Activated naive CD4-positive, alpha-beta T cell treated with anti-CD3 and anti-CD28 coated beads, Interleukin-2, amount 50 U/mL, for 72 hours (primary cell): Measurements from ENCODE around the gene SELENOI. TPM values are rescaled to one million over a fixed set of nuclear protein-coding genes. Genes with fewer than 3 reads are reported as not detected.
"Not testable (repeated sequence)": the region's sequence is repeated elsewhere in the genome, so short reads cannot be mapped to it uniquely, and the experiment has no call there.

Source experiments
- ATAC-seq, 2 donors: fragments of 150-1000 bp; cut with Tn5 transposase; 2 replicates each; pipeline ENCODE4 v1.10.0; 2021; ENCODE audit warnings: mild to moderate bottlenecking in 2 of 2, moderate library complexity in 2 of 2
- DNase-seq, 2 donors: peaks; one replicate each; pipeline ENCODE4 v3.0.0; 2021 to 2022; ENCODE audit warnings: low spot score in 2 of 2
- H3K27ac Mint-ChIP-seq, 2 donors: one replicate each; pipeline ENCODE4 v1.8.0; 2022; ENCODE audit warnings: mild to moderate bottlenecking in 2 of 2, mixed read lengths in 2 of 2
- H3K36me3 Mint-ChIP-seq, 2 donors: one replicate each; pipeline ENCODE4 v1.8.0; 2022; ENCODE audit warnings: mixed read lengths in 2 of 2
- H3K9me3 Mint-ChIP-seq, 2 donors: one replicate each; pipeline ENCODE4 v1.8.0; 2022; ENCODE audit warnings: mixed read lengths in 2 of 2
- total RNA-seq, 2 donors: library from RNA; stranded (reverse); gene quantifications; one replicate each; pipeline ENCODE4 v1.2.3, GENCODE V29; 2022

The SELENOI gene
- total RNA-seq, 2 donors from 2014 or later: 24.4 to 45.0 TPM

DNA sequence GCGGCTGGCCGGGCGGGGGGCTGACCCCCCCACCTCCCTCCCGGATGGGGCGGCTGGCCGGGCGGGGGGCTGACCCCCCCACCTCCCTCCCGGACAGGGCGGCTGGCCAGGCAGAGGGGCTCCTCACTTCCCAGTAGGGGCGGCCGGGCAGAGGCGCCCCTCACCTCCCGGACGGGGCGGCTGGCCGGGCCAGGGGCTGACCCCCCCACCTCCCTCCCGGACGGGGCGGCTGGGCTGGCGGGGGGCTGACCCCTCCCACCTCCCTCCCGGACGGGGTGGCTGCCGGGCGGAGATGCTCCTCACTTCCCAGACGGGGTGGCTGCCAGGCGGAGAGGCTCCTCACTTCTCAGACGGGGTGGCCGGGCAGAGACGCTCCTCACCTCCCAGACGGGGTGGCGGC, 25.0 kb downstream of the SELENOI start:
- H3K27ac Mint-ChIP-seq, ATAC-seq, H3K9me3 Mint-ChIP-seq, DNase-seq: not testable (repeated sequence)
- H3K36me3 Mint-ChIP-seq: peaks cover 13 to 45% of the 10 kb centered on the region in 2 donors

DNA sequence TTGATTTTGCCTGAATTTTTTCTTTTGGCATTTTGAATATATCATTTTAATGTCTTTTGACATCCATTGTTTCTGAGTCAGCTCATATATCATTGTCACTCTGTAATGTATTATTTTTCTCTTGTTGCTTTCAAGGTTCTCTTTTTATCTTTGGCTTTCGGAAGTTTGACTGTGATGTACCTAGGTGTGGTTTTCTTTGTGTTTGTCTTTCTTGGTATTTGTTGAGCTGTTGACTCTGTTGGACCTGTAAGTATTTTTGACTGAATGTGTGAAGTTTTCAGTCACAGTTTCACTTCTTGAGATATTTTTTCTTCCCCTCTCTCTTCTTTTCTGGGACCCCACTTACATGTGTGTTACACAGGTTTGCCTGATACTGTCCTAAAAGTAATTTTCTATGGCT, 30.9 kb downstream of the SELENOI start:
- H3K9me3 Mint-ChIP-seq: no peaks in the 10 kb centered on the region
- ATAC-seq (peak in 1 of 2 donors; percentile 53), DNase-seq (no peak)
- peaks cover 26% of the 10 kb centered on the region in 2 donors for H3K36me3 Mint-ChIP-seq
- H3K27ac Mint-ChIP-seq: no peak overlapping the region

DNA sequence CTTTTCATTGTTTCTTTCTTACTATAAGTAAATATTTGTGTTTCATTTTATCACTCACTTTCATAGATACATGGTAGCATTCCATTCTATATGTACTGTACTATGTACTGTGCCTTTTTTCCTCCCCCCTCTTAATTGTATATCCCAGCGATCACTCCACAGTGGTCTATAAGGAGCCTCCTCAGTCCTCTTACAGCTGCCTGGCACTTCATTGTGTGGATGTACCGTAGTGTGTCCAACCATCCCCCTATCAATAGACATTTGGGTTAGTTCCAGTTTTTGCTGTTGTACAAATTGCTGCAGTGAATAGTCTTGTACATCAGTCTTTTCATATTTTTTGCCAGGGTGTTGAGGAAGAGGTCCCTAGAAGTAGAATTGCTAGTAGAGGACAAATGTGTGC, 34.3 kb downstream of the SELENOI start:
- peak overlapping the region in 1 of 2 donors; percentile 2 for H3K27ac Mint-ChIP-seq
- no peaks in the 10 kb centered on the region for H3K9me3 Mint-ChIP-seq
- DNase-seq (no peak), ATAC-seq (no peak)
- peaks cover 8 to 30% of the 10 kb centered on the region in 2 donors for H3K36me3 Mint-ChIP-seq

DNA sequence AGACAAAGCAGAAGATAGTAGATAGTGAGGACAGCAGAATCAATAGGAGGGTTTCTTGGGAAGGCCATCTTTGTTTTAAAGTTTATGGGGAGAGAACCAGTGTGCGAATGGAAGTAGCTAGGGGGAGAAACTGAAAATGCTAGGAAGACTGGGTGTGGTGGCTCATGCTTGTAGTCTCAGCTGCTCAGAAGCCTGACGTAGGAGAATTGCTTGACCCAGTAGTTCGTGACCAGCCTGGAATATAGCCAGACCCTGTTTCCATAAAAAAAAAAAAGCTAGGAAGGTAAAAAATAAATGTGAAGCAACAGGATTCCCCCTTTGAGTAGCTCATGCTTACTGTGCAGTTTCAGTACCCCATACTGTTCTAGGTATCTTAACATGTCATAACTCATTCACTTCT, 36.6 kb downstream of the SELENOI start:
- DNase-seq (no peak), ATAC-seq (no peak)
- no peaks in the 10 kb centered on the region for H3K9me3 Mint-ChIP-seq
- H3K36me3 Mint-ChIP-seq: peaks cover 0 to 22% of the 10 kb centered on the region in 2 donors
- no peak overlapping the region for H3K27ac Mint-ChIP-seq

DNA sequence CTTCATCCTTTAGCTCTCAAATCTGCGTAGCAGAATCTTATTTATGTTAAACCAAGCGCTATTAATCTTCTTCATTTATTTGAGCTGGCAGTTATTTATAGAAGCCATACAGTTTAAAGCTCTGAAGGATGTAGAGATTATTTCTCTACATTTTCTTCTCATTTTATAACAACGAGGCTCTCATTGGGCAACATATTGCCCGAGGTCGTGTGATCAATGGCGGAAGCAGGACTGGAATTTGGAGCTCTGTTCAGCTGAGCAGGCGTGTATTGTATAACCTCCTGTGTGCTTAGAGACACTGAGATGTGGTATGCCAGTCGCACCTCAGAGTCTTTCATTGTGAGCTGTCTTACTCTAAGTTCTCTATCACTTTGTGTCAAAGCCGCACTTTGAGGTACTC, 38.2 kb downstream of the SELENOI start:
- H3K36me3 Mint-ChIP-seq: peaks cover 0 to 13% of the 10 kb centered on the region in 2 donors
- ATAC-seq: no peak
- DNase-seq: no peak
- H3K9me3 Mint-ChIP-seq: no peaks in the 10 kb centered on the region
- H3K27ac Mint-ChIP-seq: no peak overlapping the region

DNA sequence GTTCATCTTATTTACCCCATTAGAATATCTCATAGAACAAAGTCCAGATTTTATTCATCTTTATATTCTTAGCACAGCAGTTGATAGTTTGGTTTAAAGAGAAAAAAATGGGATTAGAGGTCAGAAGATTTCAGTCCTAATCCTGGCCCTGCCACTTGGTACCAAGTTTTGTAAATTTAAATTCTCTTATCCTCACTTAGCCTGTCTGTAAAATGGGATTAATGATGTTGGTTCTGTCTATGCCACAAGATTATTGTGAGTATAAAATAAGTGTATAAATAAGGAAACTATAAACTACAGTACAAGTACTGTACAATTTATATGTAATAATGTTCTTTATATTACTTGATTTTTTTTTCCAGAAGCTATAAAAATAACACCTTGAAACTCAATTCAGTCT, 38.7 kb downstream of the SELENOI start:
- ATAC-seq (no peak), DNase-seq (no peak)
- peaks cover 0 to 13% of the 10 kb centered on the region in 2 donors for H3K36me3 Mint-ChIP-seq
- no peak overlapping the region for H3K27ac Mint-ChIP-seq
- H3K9me3 Mint-ChIP-seq: no peaks in the 10 kb centered on the region

DNA sequence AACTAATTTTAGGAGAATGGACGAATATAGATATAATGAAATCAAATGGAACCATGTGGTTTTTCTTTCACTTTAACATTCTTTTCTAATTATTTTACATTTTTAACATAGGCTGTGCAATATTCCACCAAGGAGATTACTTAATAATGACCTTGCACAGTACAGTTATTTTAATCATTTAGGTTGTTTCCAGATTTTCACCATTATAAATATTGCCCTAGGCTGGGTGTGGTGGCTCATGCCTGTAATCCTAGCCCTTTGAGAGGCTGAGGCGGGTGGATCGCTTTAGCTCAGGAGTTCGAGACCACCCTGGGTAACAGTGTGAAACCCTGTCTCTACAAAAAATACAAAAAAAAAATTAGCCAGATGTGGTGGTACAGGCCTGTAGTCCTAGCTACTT, 41.2 kb downstream of the SELENOI start:
- DNase-seq (no peak), ATAC-seq (no peak)
- Mint-ChIP-seq H3K27ac (no peak overlapping the region), H3K9me3 (no peaks in the 10 kb centered on the region), H3K36me3 (peaks cover 0 to 4% of the 10 kb centered on the region in 2 donors)

DNA sequence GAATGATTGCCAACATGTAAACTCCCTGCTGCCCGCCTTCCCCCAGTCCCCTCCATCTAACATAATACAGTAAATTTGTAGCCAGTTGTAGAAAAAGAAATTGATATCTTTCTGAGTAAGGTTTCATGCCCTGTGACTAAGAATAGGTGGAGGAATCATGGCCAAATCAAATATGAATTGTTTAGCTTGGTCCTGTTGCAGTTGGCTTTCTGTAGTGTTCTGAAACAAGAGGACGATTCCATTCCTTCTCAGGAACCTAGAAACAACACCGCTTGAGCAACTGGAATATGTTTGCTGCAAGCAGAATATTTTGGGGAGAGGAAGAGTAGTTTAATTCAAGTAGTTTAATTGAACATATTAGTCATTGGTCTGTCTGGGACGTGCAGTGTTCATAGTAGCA, 48.8 kb downstream of the SELENOI start:
- DNase-seq: no peak
- Mint-ChIP-seq H3K36me3 (no peaks in the 10 kb centered on the region), H3K9me3 (no peaks in the 10 kb centered on the region), H3K27ac (no peak overlapping the region)
- no peak for ATAC-seq

DNA sequence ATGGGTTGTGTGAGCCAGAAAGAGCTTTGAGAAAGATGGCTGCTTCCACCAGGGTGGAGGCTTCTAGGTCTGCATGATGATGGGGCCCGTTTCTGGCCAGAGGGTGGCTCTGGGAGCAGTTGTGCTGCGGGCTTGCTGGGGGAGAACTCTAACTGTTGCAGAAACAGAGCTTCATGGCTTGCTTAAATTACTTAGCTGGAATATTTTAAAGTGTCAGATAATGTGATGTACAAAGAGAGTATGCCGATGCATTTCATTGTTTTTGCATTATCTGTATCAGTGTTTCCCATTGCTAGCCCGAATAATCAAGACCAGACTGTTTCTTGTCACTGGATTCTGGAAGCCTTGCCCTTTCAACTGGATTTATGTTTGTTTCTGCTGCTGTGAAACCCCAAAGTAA, 49.5 kb downstream of the SELENOI start:
- ATAC-seq (no peak), DNase-seq (no peak)
- Mint-ChIP-seq H3K9me3 (no peaks in the 10 kb centered on the region), H3K36me3 (no peaks in the 10 kb centered on the region), H3K27ac (no peak overlapping the region)

DNA sequence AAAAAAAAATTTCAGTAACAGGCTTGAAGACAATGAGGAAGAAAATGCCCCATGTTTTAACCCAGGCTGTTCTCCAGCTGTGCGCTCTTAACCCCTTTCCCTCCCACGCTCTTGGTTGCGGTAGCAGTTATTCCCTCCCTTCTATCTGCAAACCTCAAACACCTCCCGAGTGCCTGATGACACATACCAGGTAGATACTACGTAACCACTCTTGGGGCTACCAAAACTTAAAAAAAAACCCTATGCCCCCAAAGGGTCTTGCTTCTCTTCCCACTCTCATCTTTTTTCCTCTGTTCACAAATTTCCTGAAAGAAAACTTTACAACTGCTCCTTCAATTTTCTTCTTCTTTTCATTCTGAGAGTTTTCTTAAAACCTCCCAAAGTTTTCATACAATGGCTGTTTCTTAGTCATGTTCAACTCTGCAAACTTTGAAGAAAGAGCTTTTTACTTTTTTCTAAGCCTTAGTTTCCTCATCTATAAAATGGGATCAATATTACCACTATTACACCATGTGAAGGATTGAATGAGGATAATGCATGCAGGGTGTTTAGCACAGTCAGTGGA, 50.9 kb downstream of the SELENOI start:
- ATAC-seq: peak; percentile 95 to 96
- peak overlapping the region; percentile 65 to 67 for H3K27ac Mint-ChIP-seq

DNA sequence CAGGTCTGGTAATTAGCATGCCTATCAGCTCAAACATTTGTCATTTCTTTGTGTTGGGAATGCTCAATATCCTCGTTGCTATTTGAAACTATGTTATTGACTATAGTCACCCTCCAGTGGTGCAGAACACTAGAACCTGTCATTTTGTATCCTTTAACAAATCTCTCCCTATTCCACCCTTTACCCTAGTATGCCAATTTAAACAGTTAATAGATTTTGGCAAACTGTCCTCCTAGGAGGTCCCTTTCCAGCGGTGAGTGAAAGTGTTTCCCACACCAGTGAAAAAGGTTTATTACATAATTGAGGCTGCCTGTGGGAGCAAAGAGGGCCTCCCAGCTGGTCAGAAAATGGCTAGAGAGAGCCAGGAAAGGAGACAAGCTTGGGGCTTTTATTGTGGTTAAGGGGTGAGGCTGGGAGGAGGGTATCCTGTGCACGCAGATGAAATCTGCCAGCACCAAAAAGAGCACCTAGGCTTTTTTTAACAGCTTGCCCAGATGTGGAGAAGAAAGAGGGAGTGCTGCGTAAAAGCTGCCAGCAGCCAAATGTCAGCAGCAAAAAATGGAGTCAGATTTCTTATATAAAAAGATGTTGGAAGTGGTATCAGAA, 53.9 kb downstream of the SELENOI start:
- no peaks in the 10 kb centered on the region for H3K9me3 Mint-ChIP-seq
- ATAC-seq: no peak

More for the DNA sequence above, 50.9 kb downstream of the SELENOI start:
- no peaks in the 10 kb centered on the region for H3K9me3 Mint-ChIP-seq
- H3K36me3 Mint-ChIP-seq: no peaks in the 10 kb centered on the region
- DNase-seq: peak in 1 of 2 donors; percentile 49

DNA sequence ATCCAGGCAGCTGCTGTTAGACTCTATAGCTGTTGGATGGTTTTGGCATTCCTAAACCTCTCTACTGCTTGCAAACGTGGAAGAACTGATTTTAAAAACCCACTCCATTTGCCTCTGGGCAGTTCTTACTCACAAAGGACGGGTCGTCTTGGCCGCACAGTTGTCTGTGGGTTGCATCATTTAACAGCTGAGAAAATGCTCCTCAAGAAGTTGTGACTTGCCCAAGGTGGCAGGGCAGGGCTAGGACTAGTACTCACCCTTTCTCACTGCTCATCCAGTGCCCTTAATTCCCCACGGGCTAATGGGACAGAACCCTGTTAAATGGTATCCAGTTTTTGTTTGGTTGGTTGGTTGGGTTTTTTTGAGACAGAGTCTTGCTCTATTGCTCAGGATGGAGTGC, 54.8 kb downstream of the SELENOI start:
- DNase-seq (no peak), ATAC-seq (no peak)
- Mint-ChIP-seq H3K36me3 (no peaks in the 10 kb centered on the region), H3K9me3 (no peaks in the 10 kb centered on the region), H3K27ac (no peak overlapping the region)

More for the DNA sequence above, 53.9 kb downstream of the SELENOI start:
- no peaks in the 10 kb centered on the region for H3K36me3 Mint-ChIP-seq
- H3K27ac Mint-ChIP-seq: no peak overlapping the region
- no peak for DNase-seq

DNA sequence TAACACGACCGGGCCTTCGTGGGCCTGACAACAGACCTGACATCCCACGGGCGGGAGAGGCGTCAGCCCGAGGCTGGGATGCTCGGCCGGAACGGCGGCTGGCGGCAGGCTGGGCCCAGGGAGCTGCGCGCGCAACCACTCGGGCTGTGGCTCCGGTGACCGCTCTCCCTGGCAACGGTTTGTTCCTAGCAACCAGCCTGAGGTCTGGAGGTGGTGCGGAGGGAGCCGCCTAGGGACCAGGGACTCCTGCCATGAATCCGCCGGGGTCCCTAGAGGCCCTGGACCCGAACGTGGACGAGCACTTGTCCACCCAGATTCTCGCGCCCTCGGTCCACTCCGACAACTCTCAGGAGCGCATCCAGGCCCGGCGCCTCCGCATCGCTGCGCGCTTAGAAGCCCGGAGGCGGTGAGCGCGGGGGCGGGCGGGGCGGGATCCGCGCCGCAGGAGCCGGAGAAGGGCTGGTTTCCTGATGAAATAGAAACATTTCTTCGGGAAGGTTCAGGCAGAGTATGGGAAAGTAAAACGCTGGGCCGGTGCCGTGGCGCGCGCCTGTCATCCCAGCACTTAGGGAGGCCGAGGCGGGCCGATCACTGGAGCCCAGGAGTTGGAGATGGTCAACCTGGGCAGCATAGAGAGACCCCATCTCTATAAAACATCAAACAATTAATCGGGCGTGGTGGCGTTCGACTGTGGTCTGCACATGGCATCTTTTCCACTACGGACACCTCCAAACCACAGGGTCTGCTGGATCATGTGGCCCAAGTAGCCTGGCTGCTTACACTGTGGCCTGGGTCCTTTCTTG, 56.0 kb downstream of the SELENOI start, which contains the start of gene DRC1:
DRC1 (plus strand) TSS at position 182 of the 803 bp plus-strand sequence; CDS start at position 252, 70 bp downstream.
- H3K27ac Mint-ChIP-seq: no peak within 1 kb of the TSS
- ATAC-seq: peak in 1 of 2 donors; percentile 57

DNA sequence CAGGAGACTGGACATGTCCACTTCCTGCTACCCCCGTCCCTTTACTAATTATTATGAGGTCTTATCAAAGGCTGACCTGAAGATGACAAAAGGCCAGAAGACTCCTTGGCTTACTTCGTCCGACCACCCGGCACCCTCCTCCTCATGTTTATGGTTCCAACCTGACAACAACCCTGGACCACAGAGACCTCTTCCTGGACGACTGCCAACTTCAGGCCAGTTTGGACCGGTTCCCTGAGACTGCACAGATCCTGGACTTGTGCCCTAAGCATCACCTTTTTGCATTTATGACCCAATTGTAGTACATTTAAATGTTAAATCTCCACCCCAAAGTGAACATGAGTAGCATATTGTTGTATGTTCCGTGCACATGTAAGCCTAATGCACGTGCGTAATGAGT, 61.6 kb downstream of the SELENOI start:
- Mint-ChIP-seq H3K36me3 (no peaks in the 10 kb centered on the region), H3K9me3 (no peaks in the 10 kb centered on the region), H3K27ac (no peak overlapping the region)
- ATAC-seq: no peak
- no peak for DNase-seq

More for the DNA sequence above, 56.0 kb downstream of the SELENOI start, which contains the start of gene DRC1:
- H3K36me3 Mint-ChIP-seq: no peaks in the 10 kb centered on the region
- H3K9me3 Mint-ChIP-seq: no peaks in the 10 kb centered on the region
- DNase-seq: peak in 1 of 2 donors; percentile 46

DNA sequence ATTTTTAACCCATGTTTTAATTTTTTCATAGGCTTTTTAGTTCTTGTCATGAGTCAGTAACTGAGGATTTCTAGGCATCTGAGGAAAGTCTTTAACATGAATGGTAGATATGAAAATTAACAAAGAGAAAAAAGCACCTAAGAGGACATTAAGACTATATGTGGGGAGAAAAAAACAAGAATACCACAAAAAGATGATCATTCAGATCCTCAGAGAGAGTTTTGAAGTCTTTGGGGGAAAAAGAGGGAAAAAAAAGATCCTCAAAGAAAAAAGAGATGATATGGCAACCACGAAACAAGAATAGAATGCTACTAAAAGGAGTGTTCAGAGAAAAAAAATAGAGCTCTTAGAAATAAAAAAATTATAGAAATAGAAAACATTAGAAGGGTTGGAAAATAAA, 63.8 kb downstream of the SELENOI start:
- no peak overlapping the region for H3K27ac Mint-ChIP-seq
- DNase-seq (no peak), ATAC-seq (no peak)
- H3K36me3 Mint-ChIP-seq: no peaks in the 10 kb centered on the region
- H3K9me3 Mint-ChIP-seq: no peaks in the 10 kb centered on the region

DNA sequence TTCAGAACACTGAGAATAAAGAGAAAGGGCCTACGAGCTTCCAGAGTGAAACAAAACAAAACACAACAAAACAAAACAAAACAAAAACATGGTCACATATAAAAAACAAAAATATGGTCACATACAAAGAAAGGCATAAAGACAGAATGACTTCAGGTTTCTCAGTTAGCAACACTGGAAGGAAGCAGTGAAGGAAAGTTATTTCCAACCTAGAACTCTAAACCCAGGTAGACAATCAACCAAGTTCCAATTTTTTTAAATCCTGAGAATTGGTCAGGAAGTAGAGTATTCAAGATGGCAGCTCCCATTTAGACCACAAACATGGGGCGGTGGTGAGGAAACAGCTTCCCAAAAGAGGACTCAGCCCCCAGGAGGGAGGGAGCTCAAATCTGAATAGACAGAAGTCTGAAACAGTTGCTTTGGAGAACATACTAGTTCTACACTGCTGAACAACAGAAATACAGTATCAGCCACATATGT, 64.9 kb downstream of the SELENOI start:
- Mint-ChIP-seq H3K27ac (no peak overlapping the region), H3K36me3 (no peaks in the 10 kb centered on the region), H3K9me3 (no peaks in the 10 kb centered on the region)
- no peak for DNase-seq
- ATAC-seq: no peak

DNA sequence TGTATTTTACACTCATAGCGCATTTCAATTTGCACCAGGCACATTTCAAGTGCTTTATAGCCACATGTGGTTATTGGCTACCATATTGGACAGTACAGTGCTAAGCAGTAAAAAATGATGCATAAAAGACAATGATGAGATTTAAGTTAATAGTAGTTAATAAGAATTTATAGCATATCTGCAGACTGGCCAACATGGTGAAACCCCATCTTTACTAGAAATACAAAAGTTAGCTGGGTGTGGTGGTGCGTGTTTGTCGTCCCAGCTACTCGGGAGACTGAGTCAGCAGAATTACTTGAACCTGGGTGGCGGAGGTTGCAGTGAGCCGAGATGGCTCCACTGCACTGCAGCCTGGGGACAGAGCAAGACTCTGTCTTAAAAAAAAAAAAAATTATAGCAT, 65.5 kb downstream of the SELENOI start:
- Mint-ChIP-seq H3K9me3 (no peaks in the 10 kb centered on the region), H3K36me3 (no peaks in the 10 kb centered on the region), H3K27ac (peak overlapping the region in 1 of 2 donors; percentile 82)
- no peak for DNase-seq
- ATAC-seq: no peak
